Measurements from ENCODE around the gene FAAP24. TPM values are rescaled to one million over a fixed set of nuclear protein-coding genes. Genes with fewer than 3 reads are reported as not detected.
"Not testable (repeated sequence)": the region's sequence is repeated elsewhere in the genome, so short reads cannot be mapped to it uniquely, and the experiment has no call there.

Gene FAAP24
- total and polyA plus RNA-seq, 9 donors = 1.2 to 3.0 (median 2.2) TPM

GRCh38 chr19:32997061-32997464 lies 25.0 kb downstream of the FAAP24 start:
- H3K36me3 ChIP-seq (ENCODE audit: control insufficient read depth, insufficient read depth, low read length); H3K9me3 ChIP-seq (replicated peaks; ENCODE audit: control insufficient read depth, low read depth, low read length); H3K4me3 ChIP-seq (ENCODE audit: low read length); H3K4me1 ChIP-seq (ENCODE audit: control insufficient read depth, insufficient read depth, low read length); DNase-seq; H3K27me3 ChIP-seq (ENCODE audit: control insufficient read depth, insufficient read depth, low read length); H3K27ac ChIP-seq (ENCODE audit: low read length): not testable (repeated sequence)
- WGBS (ENCODE audit: insufficient coverage) = no CpG with 5 or more reads among the region's 7 CpGs

DNA sequence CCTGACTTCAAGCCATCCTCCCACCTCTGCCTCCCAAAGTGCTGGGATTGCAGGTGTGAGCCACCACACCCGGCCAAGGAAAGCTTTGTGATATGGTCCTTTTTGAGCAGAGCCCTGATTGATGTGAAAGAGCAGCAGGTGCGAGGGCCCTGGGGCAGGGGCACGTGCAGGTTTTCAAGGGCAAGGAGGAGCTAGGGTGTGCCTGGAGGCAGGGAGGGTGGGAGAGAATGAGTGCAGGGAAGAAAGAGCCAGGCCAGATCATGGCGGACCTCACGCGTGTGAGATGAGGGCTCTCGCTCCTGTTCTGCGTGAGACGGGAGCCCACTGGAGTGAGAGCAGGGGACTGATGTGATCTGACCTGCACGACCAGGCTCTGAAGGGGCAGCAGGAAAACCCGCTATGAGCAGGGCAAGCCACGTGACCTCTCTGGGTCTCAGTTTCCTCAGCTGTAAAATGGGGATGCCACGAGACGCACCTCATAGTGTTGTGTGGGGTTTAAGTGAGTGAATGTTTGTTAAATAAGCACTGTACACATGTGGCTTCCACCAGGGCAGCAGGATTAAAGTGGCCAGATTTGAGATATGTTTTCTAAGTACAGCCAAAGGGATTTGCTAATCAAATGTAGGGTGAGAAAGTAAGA lies 25.8 kb downstream of the FAAP24 start:
- no peaks in the 10 kb centered on the region for H3K36me3 ChIP-seq (ENCODE audit: control insufficient read depth, insufficient read depth, low read length)
- H3K9me3 ChIP-seq (replicated peaks; ENCODE audit: control insufficient read depth, low read depth, low read length) = no peaks in the 10 kb centered on the region
- no peak overlapping the region for H3K27ac ChIP-seq (ENCODE audit: low read length)
- no peaks in the 10 kb centered on the region for H3K27me3 ChIP-seq (ENCODE audit: control insufficient read depth, insufficient read depth, low read length)
- DNase-seq = no peak
- H3K4me3 ChIP-seq (ENCODE audit: low read length) = no peak overlapping the region
- 85% methylated on average over 14 of the region's 14 CpGs for WGBS (ENCODE audit: insufficient coverage)
- H3K4me1 ChIP-seq (ENCODE audit: control insufficient read depth, insufficient read depth, low read length) = no peaks in the 10 kb centered on the region

GRCh38 chr19:32998722-32999121 lies 26.7 kb downstream of the FAAP24 start:
- no peaks in the 10 kb centered on the region for H3K27me3 ChIP-seq (ENCODE audit: control insufficient read depth, insufficient read depth, low read length)
- H3K4me3 ChIP-seq (ENCODE audit: low read length) = no peak overlapping the region
- no peaks in the 10 kb centered on the region for H3K4me1 ChIP-seq (ENCODE audit: control insufficient read depth, insufficient read depth, low read length)
- H3K36me3 ChIP-seq (ENCODE audit: control insufficient read depth, insufficient read depth, low read length) = no peaks in the 10 kb centered on the region
- 58% methylated on average over 3 of the region's 3 CpGs for WGBS (ENCODE audit: insufficient coverage)
- DNase-seq = no peak
- no peak overlapping the region for H3K27ac ChIP-seq (ENCODE audit: low read length)
- H3K9me3 ChIP-seq (replicated peaks; ENCODE audit: control insufficient read depth, low read depth, low read length) = no peaks in the 10 kb centered on the region

- H3K36me3 ChIP-seq (ENCODE audit: control insufficient read depth, insufficient read depth, low read length) = no peaks in the 10 kb centered on the region
- H3K4me1 ChIP-seq (ENCODE audit: control insufficient read depth, insufficient read depth, low read length) = no peaks in the 10 kb centered on the region
- H3K9me3 ChIP-seq (replicated peaks; ENCODE audit: control insufficient read depth, low read depth, low read length) = no peaks in the 10 kb centered on the region
- no peak overlapping the region for H3K4me3 ChIP-seq (ENCODE audit: low read length)
- WGBS (ENCODE audit: insufficient coverage) = 76% methylated on average over 7 of the region's 8 CpGs
- no peak for DNase-seq
- no peak overlapping the region for H3K27ac ChIP-seq (ENCODE audit: low read length)
- no peaks in the 10 kb centered on the region for H3K27me3 ChIP-seq (ENCODE audit: control insufficient read depth, insufficient read depth, low read length)
Observed at GRCh38 chr19:33000510-33000909, 28.5 kb downstream of the FAAP24 start.

DNA sequence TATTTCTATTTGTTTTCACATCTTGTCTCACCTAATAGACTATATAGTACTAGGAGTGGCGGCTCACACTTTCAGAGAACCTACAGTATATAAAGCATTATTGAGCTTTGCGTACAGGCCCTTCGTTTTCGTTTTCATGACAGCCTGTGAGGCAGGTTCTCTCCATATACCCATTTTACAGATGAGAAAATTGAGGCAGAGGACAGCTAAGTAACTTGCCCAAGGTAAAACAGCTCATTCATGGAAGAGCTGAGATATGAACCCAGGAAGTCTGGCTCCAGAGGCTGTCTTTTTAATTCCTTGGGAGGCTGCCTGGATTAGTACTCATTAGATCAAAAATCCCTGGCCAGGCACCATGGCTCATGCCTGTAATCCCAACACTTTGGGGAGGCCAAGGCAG lies 28.9 kb downstream of the FAAP24 start:
- H3K4me3 ChIP-seq (ENCODE audit: low read length) = no peak overlapping the region
- no peak for DNase-seq
- no peaks in the 10 kb centered on the region for H3K27me3 ChIP-seq (ENCODE audit: control insufficient read depth, insufficient read depth, low read length)
- no peaks in the 10 kb centered on the region for H3K36me3 ChIP-seq (ENCODE audit: control insufficient read depth, insufficient read depth, low read length)
- H3K27ac ChIP-seq (ENCODE audit: low read length) = no peak overlapping the region
- no peaks in the 10 kb centered on the region for H3K9me3 ChIP-seq (replicated peaks; ENCODE audit: control insufficient read depth, low read depth, low read length)
- no peaks in the 10 kb centered on the region for H3K4me1 ChIP-seq (ENCODE audit: control insufficient read depth, insufficient read depth, low read length)
- no CpG with 5 or more reads among the region's 4 CpGs for WGBS (ENCODE audit: insufficient coverage)

GRCh38 chr19:33002126-33002865 lies 30.3 kb downstream of the FAAP24 start:
- not testable (repeated sequence) for H3K27me3 ChIP-seq (ENCODE audit: control insufficient read depth, insufficient read depth, low read length); H3K27ac ChIP-seq (ENCODE audit: low read length); H3K36me3 ChIP-seq (ENCODE audit: control insufficient read depth, insufficient read depth, low read length); H3K4me1 ChIP-seq (ENCODE audit: control insufficient read depth, insufficient read depth, low read length); H3K4me3 ChIP-seq (ENCODE audit: low read length); DNase-seq; H3K9me3 ChIP-seq (replicated peaks; ENCODE audit: control insufficient read depth, low read depth, low read length)
- 75% methylated on average over 10 of the region's 15 CpGs for WGBS (ENCODE audit: insufficient coverage)

DNA sequence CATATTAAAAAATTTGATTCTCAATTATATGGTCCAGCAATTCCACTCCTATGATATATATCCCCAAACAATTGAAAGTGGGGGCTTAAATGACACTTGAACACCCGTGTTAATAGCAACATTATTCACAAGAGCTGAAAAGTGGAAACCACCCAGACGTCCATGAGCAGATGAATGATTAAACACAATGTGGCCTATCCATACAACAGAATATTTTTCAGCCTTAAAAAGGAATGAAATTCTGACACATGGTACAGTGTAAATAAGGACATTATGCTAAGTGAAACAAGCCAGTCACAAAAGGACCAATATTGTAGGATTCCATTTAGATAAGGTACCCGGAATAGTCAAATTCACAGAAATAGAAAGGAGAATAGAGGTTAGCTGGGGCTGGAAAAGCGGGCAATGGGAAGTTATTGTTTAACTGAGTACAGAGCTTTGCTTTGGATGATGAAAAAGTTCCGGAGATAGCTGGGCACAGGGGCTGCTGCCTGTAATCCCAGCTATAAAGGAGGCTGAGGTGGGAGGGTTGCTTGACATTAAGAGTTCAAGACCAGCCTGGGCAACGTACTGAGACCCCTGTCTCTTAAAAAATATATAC lies 31.5 kb downstream of the FAAP24 start:
- not testable (repeated sequence) for H3K36me3 ChIP-seq (ENCODE audit: control insufficient read depth, insufficient read depth, low read length); H3K9me3 ChIP-seq (replicated peaks; ENCODE audit: control insufficient read depth, low read depth, low read length); H3K4me3 ChIP-seq (ENCODE audit: low read length); H3K4me1 ChIP-seq (ENCODE audit: control insufficient read depth, insufficient read depth, low read length); H3K27me3 ChIP-seq (ENCODE audit: control insufficient read depth, insufficient read depth, low read length); DNase-seq; H3K27ac ChIP-seq (ENCODE audit: low read length)
- WGBS (ENCODE audit: insufficient coverage) = 100% methylated on average over 1 of the region's 6 CpGs

- DNase-seq = no peak
- no peaks in the 10 kb centered on the region for H3K36me3 ChIP-seq (ENCODE audit: control insufficient read depth, insufficient read depth, low read length)
- H3K4me1 ChIP-seq (ENCODE audit: control insufficient read depth, insufficient read depth, low read length) = no peaks in the 10 kb centered on the region
- WGBS (ENCODE audit: insufficient coverage) = 56% methylated on average over 3 of the region's 5 CpGs
- H3K27ac ChIP-seq (ENCODE audit: low read length) = no peak overlapping the region
- no peaks in the 10 kb centered on the region for H3K27me3 ChIP-seq (ENCODE audit: control insufficient read depth, insufficient read depth, low read length)
- no peaks in the 10 kb centered on the region for H3K9me3 ChIP-seq (replicated peaks; ENCODE audit: control insufficient read depth, low read depth, low read length)
- H3K4me3 ChIP-seq (ENCODE audit: low read length) = no peak overlapping the region
Observed at GRCh38 chr19:33005440-33005839, 33.4 kb downstream of the FAAP24 start.

DNA sequence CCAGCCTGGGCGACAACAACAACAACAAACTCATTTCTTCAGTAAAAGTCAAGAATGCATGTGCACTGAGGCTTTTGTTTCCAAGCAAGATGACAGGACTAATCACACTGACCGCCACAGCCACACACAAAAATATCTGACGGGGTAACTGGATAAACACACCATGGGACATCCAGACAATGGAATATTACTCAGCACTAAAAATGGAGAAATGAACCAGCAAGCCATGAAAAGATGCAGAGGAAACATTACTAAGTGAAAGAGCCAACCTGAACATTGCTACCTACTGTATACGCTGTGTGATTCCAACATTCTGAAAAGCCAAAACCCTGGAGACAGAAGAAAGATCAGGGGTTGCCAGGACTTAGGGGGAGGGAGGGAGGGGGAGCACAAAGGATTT lies 36.7 kb downstream of the FAAP24 start:
- Histone ChIP-seq H3K27me3 (ENCODE audit: control insufficient read depth, insufficient read depth, low read length) (no peaks in the 10 kb centered on the region), H3K27ac (ENCODE audit: low read length) (no peak overlapping the region), H3K9me3 (replicated peaks; ENCODE audit: control insufficient read depth, low read depth, low read length) (no peaks in the 10 kb centered on the region), H3K4me1 (ENCODE audit: control insufficient read depth, insufficient read depth, low read length) (no peaks in the 10 kb centered on the region), H3K4me3 (ENCODE audit: low read length) (no peak overlapping the region), H3K36me3 (ENCODE audit: control insufficient read depth, insufficient read depth, low read length) (no peaks in the 10 kb centered on the region)
- no peak for DNase-seq
- WGBS (ENCODE audit: insufficient coverage) = 100% methylated on average over 1 of the region's 4 CpGs

DNA sequence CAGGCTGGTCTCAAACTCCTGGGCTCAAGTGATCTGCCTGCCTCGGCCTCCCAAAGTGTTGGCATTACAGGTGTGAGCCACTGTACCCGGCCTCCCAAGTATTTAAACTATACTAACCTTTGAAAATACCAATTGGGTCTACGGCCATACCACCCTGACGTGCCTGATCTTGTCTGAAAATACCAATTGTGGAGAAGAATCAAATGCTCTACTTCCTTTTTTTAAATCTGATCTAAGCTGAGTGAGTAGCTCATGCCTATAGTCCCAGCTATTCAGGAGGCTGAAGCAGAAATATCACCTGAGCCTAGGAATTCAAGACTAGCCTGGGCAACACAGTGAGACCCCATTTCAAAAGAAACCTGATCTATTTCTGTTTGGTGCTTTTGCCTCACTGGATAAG lies 38.8 kb downstream of the FAAP24 start:
- WGBS (ENCODE audit: insufficient coverage) = 63% methylated on average over 2 of the region's 4 CpGs
- not testable (repeated sequence) for DNase-seq; H3K36me3 ChIP-seq (ENCODE audit: control insufficient read depth, insufficient read depth, low read length); H3K27me3 ChIP-seq (ENCODE audit: control insufficient read depth, insufficient read depth, low read length); H3K4me1 ChIP-seq (ENCODE audit: control insufficient read depth, insufficient read depth, low read length); H3K27ac ChIP-seq (ENCODE audit: low read length); H3K4me3 ChIP-seq (ENCODE audit: low read length); H3K9me3 ChIP-seq (replicated peaks; ENCODE audit: control insufficient read depth, low read depth, low read length)
